DMS153 (cell line): Measurements from ENCODE around the gene SYT10.
"Not testable (repeated sequence)": the region's sequence is repeated elsewhere in the genome, so short reads cannot be mapped to it uniquely, and the experiment has no call there.

Experiments
- DNase-seq: peaks from one replicate; lab custom pipeline; 2025; lab: John Stamatoyannopoulos, UW

The SYT10 gene

GRCh38 chr12:33349791-33350190, 89.8 kb downstream of the SYT10 start:
- no peak for DNase-seq

- not testable (repeated sequence) for DNase-seq
Observed at GRCh38 chr12:33331961-33332398, 107.6 kb downstream of the SYT10 start.

- no peak for DNase-seq
Observed at GRCh38 chr12:33330940-33331339, 108.7 kb downstream of the SYT10 start.
